PC-3 (cell line): ENCODE data around the gene MFNG. TPM values are rescaled to one million over a fixed set of nuclear protein-coding genes. Genes with fewer than 3 reads are reported as not detected.

Experiments
- ATAC-seq: fragments of 200-7000 bp; cut with Tn5 transposase; 2 replicates; pipeline ENCODE4 v1.9.1; 2020; ENCODE audit warnings: mild to moderate bottlenecking, moderate library complexity
- BruUV-seq: library from RNA; stranded (reverse); fragments of 400-500 nt; replicated peaks from 2 replicates; lab custom pipeline; 2021; lab: Mats Ljungman, UMichigan
- CTCF ChIA-PET: fragments of 300-600 bp; sonication (Branson Sonifier 250); formaldehyde crosslinking; loops from one replicate; lab custom pipeline; 2022; ENCODE audit warnings: antibody characterized with exemption; lab: Charles Lee
- POLR2A ChIA-PET: fragments of 300-600 bp; sonication (Branson Sonifier 250); formaldehyde crosslinking; loops from one replicate; lab custom pipeline; 2022; ENCODE audit warnings: antibody characterized with exemption; ENCODE audit not compliant: unreplicated experiment; lab: Charles Lee
- DNase-seq: peaks from one replicate; pipeline ENCODE4 v3.0.0-alpha.2; 2015
- H2AFZ ChIP-seq: fragments of 300-600 bp; sonication (generic); 2 replicates; pipeline ENCODE4 v1.6.0; 2016; ENCODE audit warnings: antibody characterized with exemption, low read length
- H3F3A ChIP-seq: fragments of 300-600 bp; sonication (generic); one replicate; pipeline ENCODE4 v1.6.0; 2017; ENCODE audit warnings: antibody characterized with exemption, low read length, control low read depth, mild to moderate bottlenecking; ENCODE audit not compliant: unreplicated experiment
- H3K27ac ChIP-seq: fragments of 300-600 bp; sonication (generic); 2 replicates; pipeline ENCODE4 v1.5.1; 2016; ENCODE audit warnings: mild to moderate bottlenecking, low read length
- H3K27me3 ChIP-seq: fragments of 300-600 bp; sonication (generic); 2 replicates; pipeline ENCODE4 v1.6.1; 2016; ENCODE audit warnings: low read length, mixed read lengths
- H3K36me3 ChIP-seq: fragments of 300-600 bp; sonication (generic); 2 replicates; pipeline ENCODE4 v1.6.1; 2016; ENCODE audit warnings: low read depth, mixed run types, low read length, mixed read lengths
- H3K4me1 ChIP-seq: fragments of 300-600 bp; sonication (generic); 2 replicates; pipeline ENCODE4 v1.5.1; 2016; ENCODE audit warnings: low read length; ENCODE audit not compliant: insufficient read depth
- H3K4me2 ChIP-seq: fragments of 300-600 bp; sonication (generic); 2 replicates; pipeline ENCODE4 v1.6.0; 2016; ENCODE audit warnings: low read length
- H3K4me3 ChIP-seq: fragments of 300-600 bp; sonication (generic); 2 replicates; pipeline ENCODE4 v1.5.1; 2016; ENCODE audit warnings: mild to moderate bottlenecking, low read length, mixed read lengths
- H3K79me2 ChIP-seq: fragments of 300-600 bp; sonication (generic); 2 replicates; pipeline ENCODE4 v1.6.1; 2017; ENCODE audit warnings: low read length, mixed read lengths
- H3K9ac ChIP-seq: fragments of 300-600 bp; sonication (generic); 2 replicates; pipeline ENCODE4 v1.6.0; 2016; ENCODE audit warnings: mild to moderate bottlenecking, low read length
- H3K9me2 ChIP-seq: fragments of 300-600 bp; sonication (generic); replicated peaks from 2 replicates; pipeline ENCODE4 v1.6.1; 2016; ENCODE audit warnings: mixed run types, low read length, mixed read lengths
- H3K9me3 ChIP-seq: fragments of 300-600 bp; sonication (generic); 2 replicates; pipeline ENCODE4 v1.6.1; 2016; ENCODE audit warnings: low read length, mixed read lengths
- H4K20me1 ChIP-seq: fragments of 300-600 bp; sonication (generic); 2 replicates; pipeline ENCODE4 v1.6.1; 2016; ENCODE audit warnings: low read length, mixed read lengths
- CTCF ChIP-seq: fragments of 300-600 bp; sonication (generic); conservative IDR thresholded peaks from 2 replicates; pipeline ENCODE4 v1.5.1; 2017; ENCODE audit warnings: antibody characterized with exemption, low read depth, mild to moderate bottlenecking, low read length
- EZH2 ChIP-seq: fragments of 300-600 bp; sonication (generic); IDR thresholded peaks from one replicate; pipeline ENCODE4 v1.6.1; 2017; ENCODE audit warnings: antibody characterized with exemption, mild to moderate bottlenecking, low read length; ENCODE audit not compliant: unreplicated experiment
- EZH2phosphoT487 ChIP-seq: fragments of 300-600 bp; sonication (generic); IDR thresholded peaks from 2 replicates; pipeline ENCODE4 v1.6.1; 2018; ENCODE audit warnings: mild to moderate bottlenecking, antibody characterized with exemption, low read length, borderline replicate concordance
- intact Hi-C: fragments of 100-400 bp; cut with micrococcal nuclease; formaldehyde crosslinking; loops from 2 replicates; pipeline ENCODE4 v1.9.0; 2023
- total RNA-seq: library from RNA; depleted of rRNA; stranded (reverse); fragments of >200 nt; gene quantifications from 2 replicates; pipeline ENCODE4 v1.2.3, GENCODE V29; 2014

The MFNG gene
- total RNA-seq, 1 experiment from 2014 or later, result 1.7 TPM

- peaks cover 11% of the 10 kb centered on the region for H3K4me1 ChIP-seq
- H3K4me2 ChIP-seq, result peak overlapping the region; percentile 97
- peaks cover 9% of the 10 kb centered on the region for H3K36me3 ChIP-seq
- H3K27ac ChIP-seq, result no peak overlapping the region
- ChIA-PET POLR2A (no interaction called here), CTCF (no interaction called here)
- DNase-seq, result no peak
- no peak for ATAC-seq
- no peaks in the 10 kb centered on the region for H3F3A ChIP-seq
- no peaks in the 10 kb centered on the region for H3K9me2 ChIP-seq
- TSS peak; percentile 34 for BruUV-seq
- intact Hi-C loops, result no loop called here
- H3K9ac ChIP-seq, result peak overlapping the region; percentile 71
- H4K20me1 ChIP-seq, result no peaks in the 10 kb centered on the region
- H3K79me2 ChIP-seq, result peaks cover 30% of the 10 kb centered on the region
- H3K9me3 ChIP-seq, result no peaks in the 10 kb centered on the region
- no peaks in the 10 kb centered on the region for H3K27me3 ChIP-seq
- H2AFZ ChIP-seq, result no peak overlapping the region
- no peak for TF ChIP-seq EZH2
- TF ChIP-seq EZH2phosphoT487, result no peak
- TF ChIP-seq CTCF, result no peak
- peak overlapping the region; percentile 81 for H3K4me3 ChIP-seq
Observed at GRCh38 chr22:37517826-37518450, 31.8 kb upstream of the MFNG start.

- Histone ChIP-seq H4K20me1 (no peaks in the 10 kb centered on the region), H3K27ac (no peak overlapping the region), H3K9me2 (no peaks in the 10 kb centered on the region), H2AFZ (no peak overlapping the region), H3K27me3 (no peaks in the 10 kb centered on the region), H3K9me3 (no peaks in the 10 kb centered on the region), H3K4me3 (no peak overlapping the region), H3K79me2 (peaks cover 34% of the 10 kb centered on the region), H3K9ac (no peak overlapping the region), H3K4me1 (peaks cover 23% of the 10 kb centered on the region), H3K36me3 (peaks cover 9% of the 10 kb centered on the region), H3F3A (no peaks in the 10 kb centered on the region), H3K4me2 (no peak overlapping the region)
- TF ChIP-seq EZH2phosphoT487 (no peak), EZH2 (no peak), CTCF (no peak)
- intact Hi-C loops, result no loop called here
- ChIA-PET POLR2A (no interaction called here), CTCF (no interaction called here)
- DNase-seq, result no peak
- no peak for ATAC-seq
- BruUV-seq, result no TSS peak
Observed at GRCh38 chr22:37516456-37516855, 30.3 kb upstream of the MFNG start.

GRCh38 chr22:37515901-37516300 lies 29.7 kb upstream of the MFNG start:
- intact Hi-C loops, result no loop called here
- BruUV-seq, result no TSS peak
- Histone ChIP-seq H3K9me2 (no peaks in the 10 kb centered on the region), H3K79me2 (peaks cover 36% of the 10 kb centered on the region), H2AFZ (no peak overlapping the region), H3K9ac (no peak overlapping the region), H3K27me3 (no peaks in the 10 kb centered on the region), H3K36me3 (peaks cover 9% of the 10 kb centered on the region), H3K4me1 (peaks cover 24% of the 10 kb centered on the region), H4K20me1 (no peaks in the 10 kb centered on the region), H3K4me3 (no peak overlapping the region), H3K4me2 (no peak overlapping the region), H3K27ac (no peak overlapping the region), H3K9me3 (no peaks in the 10 kb centered on the region), H3F3A (no peaks in the 10 kb centered on the region)
- CTCF ChIA-PET, result no interaction called here
- no peak for TF ChIP-seq EZH2
- no peak for TF ChIP-seq CTCF
- TF ChIP-seq EZH2phosphoT487, result no peak
- ATAC-seq (no peak), DNase-seq (no peak)
- POLR2A ChIA-PET, result no interaction called here
